Prostate gland (tissue), 2 donors: ENCODE measurements around the gene NPNT. TPM values are rescaled to one million over a fixed set of nuclear protein-coding genes. Genes with fewer than 3 reads are reported as not detected.
A peak's percentile ranks its signal among the peaks of the same experiment; 100 is the strongest.

Source experiments
- DNase-seq: peaks from one replicate; pipeline ENCODE4 v3.0.0-alpha.2; 2019; ENCODE audit warnings: low spot score
- H3K27ac ChIP-seq, 2 donors: fragments of 200-600 bp; sonication (generic); 2 replicates each; pipeline ENCODE4 v1.5.1; 2017 to 2019
- H3K27me3 ChIP-seq: fragments of 200-600 bp; sonication (generic); replicated peaks from 2 replicates; pipeline ENCODE4 v1.5.1; 2019; ENCODE audit not compliant: insufficient read depth
- H3K36me3 ChIP-seq, 2 donors: fragments of 200-600 bp; sonication (generic); 1 replicate in 1 of 2; 2 replicates in 1 of 2; pipeline versions ENCODE4 v1.5.1 to v1.8.1; 2017 to 2019
- H3K4me1 ChIP-seq: fragments of 200-600 bp; sonication (generic); replicated peaks from 2 replicates; pipeline ENCODE4 v1.5.1; 2019
- H3K4me3 ChIP-seq, 2 donors: fragments of 200-600 bp; sonication (generic); 2 replicates each; pipeline ENCODE4 v1.5.1; 2017 to 2019
- H3K9me3 ChIP-seq: fragments of 200-600 bp; sonication (generic); 2 replicates; pipeline ENCODE4 v1.5.1; 2017
- POLR2A ChIP-seq: fragments of 450-650 bp; IDR thresholded peaks from one replicate; pipeline ENCODE4 v1.6.1; 2016; ENCODE audit warnings: antibody characterized with exemption, mild to moderate bottlenecking
- POLR2AphosphoS5 ChIP-seq: sonication (generic); formaldehyde crosslinking; IDR thresholded peaks from one replicate; pipeline ENCODE4 v1.6.1; 2017; ENCODE audit warnings: antibody characterized with exemption
- WGBS: methylation state at CpG from one replicate; pipeline ENCODE4 v1.1.5; 2018; 5-methylcytosine and 5-hydroxymethylcytosine counted together
- intact Hi-C: fragments of 100-400 bp; cut with DNase I; formaldehyde crosslinking; loops from one replicate; pipeline ENCODE4 v1.14.2; 2022
- total RNA-seq, 2 donors: library from RNA; depleted of rRNA; stranded (reverse); fragments of >200 nt; gene quantifications; one replicate each; pipeline ENCODE4 v1.1.0, GENCODE V29; 2016
- TF ChIP-seq, protein P1 (sequence below), 4 experiments: fragments of 200-600 bp in 2 of 4; fragments of 450-650 bp in 2 of 4; sonication (generic) in 2 of 4; IDR thresholded peaks; 1 replicate in 3 of 4; 2 replicates in 1 of 4; pipeline ENCODE4 v1.5.1; 2016 to 2019; ENCODE audit warnings: antibody characterized with exemption in 4 of 4, mild to moderate bottlenecking in 2 of 4, moderate library complexity in 2 of 4

The NPNT gene
- total RNA-seq, 2 donors from 2014 or later, result 25.2 to 53.0 TPM

DNA sequence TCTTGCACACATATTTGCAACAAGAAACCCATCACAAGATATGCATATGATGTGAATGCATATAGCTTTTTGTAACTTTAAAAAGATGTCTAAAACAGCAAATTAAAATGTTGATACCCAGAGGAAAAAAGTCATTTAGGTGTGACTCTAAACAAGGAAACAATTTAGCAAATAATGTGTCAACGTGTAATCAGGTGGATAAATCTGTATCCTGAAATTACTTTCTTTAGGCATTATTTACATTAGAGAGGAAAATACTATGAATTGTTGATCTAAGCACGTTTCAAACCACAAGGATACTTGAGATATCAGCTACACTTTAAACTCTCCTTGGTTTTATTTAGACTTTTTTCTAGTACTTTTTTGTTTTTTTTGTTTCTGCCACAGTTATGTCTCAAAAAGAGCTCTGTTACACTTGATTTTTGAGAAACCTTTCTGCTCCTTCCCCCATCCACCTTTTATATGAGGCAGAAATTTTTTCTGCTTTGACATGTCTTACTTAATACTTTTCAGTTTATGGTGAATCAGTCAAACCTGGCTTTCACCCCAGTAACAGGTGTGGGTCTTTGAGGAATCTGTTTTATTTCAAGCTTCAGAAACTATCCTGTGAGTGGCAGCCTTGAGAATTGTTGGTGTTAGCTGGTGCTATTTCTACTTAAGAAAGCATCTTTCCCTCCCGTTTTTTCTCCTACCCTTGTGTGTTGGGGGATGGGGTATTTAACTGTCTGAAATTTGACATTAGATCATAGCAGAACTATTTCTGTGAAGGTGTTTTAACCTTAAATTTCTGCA lies 1.9 kb downstream of the NPNT start:
- peak overlapping the region; percentile 51 to 67 for H3K4me3 ChIP-seq
- no peaks in the 10 kb centered on the region for H3K36me3 ChIP-seq
- DNase-seq, result no peak
- intact Hi-C loops, result loop anchor here (5.0 to 10.0 kb wide), 5 partner anchors 60 to 298 kb away; no protein-coding TSS in a partner anchor
- H3K9me3 ChIP-seq, result no peaks in the 10 kb centered on the region
- H3K27ac ChIP-seq, result peak overlapping the region; percentile 80 to 89
- TF ChIP-seq POLR2AphosphoS5 (no peak), POLR2A (no peak)
- 23% methylated on average over 3 of the region's 3 CpGs for WGBS
- H3K4me1 ChIP-seq, result no peaks in the 10 kb centered on the region
- H3K27me3 ChIP-seq, result no peaks in the 10 kb centered on the region

DNA sequence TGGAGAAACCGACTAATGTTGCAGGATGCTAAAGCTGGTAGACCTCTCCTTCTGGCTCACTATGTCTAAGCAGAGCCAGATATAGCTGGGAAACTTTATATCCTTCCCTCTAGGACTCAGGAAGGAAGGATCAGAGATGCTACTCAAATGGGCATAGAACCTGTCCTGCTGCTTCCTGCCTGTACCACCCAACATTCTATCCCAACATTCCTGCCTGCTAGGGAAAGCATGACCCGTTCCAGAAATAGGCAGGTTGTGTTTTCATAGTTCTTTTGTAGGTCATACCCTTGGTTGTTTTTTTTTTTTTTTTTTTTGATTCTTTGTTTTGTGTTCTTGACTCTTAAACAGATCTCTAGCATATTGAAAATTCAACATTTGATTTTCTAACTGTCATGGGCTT lies 5.3 kb downstream of the NPNT start:
- Histone ChIP-seq H3K9me3 (no peaks in the 10 kb centered on the region), H3K4me3 (no peak overlapping the region), H3K27me3 (no peaks in the 10 kb centered on the region), H3K27ac (peak overlapping the region in 1 of 2 donors; percentile 89), H3K36me3 (no peaks in the 10 kb centered on the region), H3K4me1 (no peaks in the 10 kb centered on the region)
- TF ChIP-seq POLR2AphosphoS5 (no peak), POLR2A (no peak)
- TF ChIP-seq, protein P1, sequence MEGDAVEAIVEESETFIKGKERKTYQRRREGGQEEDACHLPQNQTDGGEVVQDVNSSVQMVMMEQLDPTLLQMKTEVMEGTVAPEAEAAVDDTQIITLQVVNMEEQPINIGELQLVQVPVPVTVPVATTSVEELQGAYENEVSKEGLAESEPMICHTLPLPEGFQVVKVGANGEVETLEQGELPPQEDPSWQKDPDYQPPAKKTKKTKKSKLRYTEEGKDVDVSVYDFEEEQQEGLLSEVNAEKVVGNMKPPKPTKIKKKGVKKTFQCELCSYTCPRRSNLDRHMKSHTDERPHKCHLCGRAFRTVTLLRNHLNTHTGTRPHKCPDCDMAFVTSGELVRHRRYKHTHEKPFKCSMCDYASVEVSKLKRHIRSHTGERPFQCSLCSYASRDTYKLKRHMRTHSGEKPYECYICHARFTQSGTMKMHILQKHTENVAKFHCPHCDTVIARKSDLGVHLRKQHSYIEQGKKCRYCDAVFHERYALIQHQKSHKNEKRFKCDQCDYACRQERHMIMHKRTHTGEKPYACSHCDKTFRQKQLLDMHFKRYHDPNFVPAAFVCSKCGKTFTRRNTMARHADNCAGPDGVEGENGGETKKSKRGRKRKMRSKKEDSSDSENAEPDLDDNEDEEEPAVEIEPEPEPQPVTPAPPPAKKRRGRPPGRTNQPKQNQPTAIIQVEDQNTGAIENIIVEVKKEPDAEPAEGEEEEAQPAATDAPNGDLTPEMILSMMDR (IDR thresholded peaks at IDR 0.05), result no peak
- intact Hi-C loops, result no loop called here
- DNase-seq, result no peak
- WGBS, result 39% methylated on average over 2 of the region's 2 CpGs

DNA sequence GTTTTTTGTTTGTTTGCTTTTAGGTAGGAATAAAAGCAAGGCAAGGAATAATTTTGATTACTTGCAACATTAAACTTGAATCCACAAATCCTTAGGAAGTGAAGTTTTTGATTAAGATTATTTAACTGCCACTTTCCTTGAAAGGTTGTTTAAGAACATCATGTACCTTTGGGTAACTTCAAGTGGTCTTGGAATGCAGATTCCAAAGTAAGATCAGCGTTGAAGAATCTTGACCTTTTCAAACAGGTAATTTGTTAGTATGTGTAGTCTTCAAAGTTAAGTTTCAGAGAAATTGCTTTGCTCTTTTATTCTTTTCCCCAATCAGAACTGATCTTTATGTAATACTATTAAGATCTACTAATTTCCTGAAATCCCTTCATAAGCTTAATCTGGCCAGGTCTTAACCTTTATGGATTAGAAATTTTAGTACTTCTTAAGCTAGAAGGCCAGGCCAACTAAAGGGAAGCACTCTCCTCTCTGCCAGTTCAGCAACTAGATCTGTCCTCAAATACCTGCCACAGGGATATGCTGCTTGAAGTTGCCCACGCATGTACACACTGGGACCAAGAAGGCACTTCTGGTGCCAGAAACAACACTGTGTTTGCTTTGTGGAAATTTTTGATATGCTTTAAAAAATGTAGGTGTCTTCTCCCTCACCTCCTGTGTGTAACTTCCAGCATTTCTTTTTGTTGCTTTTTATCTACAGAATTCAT lies 7.4 kb downstream of the NPNT start:
- no peak for DNase-seq
- H3K27ac ChIP-seq, result no peak overlapping the region
- TF ChIP-seq POLR2A, result no peak
- peak; percentile 12 for TF ChIP-seq POLR2AphosphoS5
- TF ChIP-seq, protein P1 (IDR thresholded peaks at IDR 0.05), result no peak
- H3K36me3 ChIP-seq, result no peaks in the 10 kb centered on the region
- WGBS, result 39% methylated on average over 2 of the region's 2 CpGs
- no peaks in the 10 kb centered on the region for H3K27me3 ChIP-seq
- no peaks in the 10 kb centered on the region for H3K4me1 ChIP-seq
- intact Hi-C loops, result no loop called here
- no peak overlapping the region for H3K4me3 ChIP-seq
- no peaks in the 10 kb centered on the region for H3K9me3 ChIP-seq

DNA sequence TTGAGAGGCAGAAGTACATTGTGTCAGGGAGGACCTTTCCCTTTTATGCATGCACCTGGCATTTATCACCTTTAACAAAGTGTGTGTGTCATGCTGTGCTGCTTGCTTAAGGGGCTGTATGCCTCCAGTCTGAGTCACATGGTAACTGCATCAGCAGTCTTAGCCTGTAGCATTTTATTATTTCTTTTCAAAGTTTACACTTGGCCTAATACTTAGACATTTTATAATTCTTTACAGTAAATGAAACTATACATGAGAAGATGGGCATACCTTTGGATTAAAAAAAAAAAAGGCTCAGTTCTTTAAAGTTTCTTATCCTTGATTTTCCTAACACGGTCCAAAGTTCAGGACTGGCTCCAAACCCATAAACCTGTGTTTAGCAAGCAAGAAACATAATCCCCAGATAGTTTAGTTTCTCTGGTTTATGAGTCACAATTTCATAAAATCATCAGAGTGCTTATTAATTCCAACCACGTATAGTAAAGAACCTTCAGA lies 14.6 kb downstream of the NPNT start:
- Histone ChIP-seq H3K27ac (peak overlapping the region; percentile 7 to 62), H3K27me3 (no peaks in the 10 kb centered on the region), H3K36me3 (no peaks in the 10 kb centered on the region), H3K4me1 (no peaks in the 10 kb centered on the region), H3K4me3 (no peak overlapping the region), H3K9me3 (no peaks in the 10 kb centered on the region)
- DNase-seq, result no peak
- WGBS, result 26% methylated on average over 2 of the region's 2 CpGs
- TF ChIP-seq POLR2A (no peak), POLR2AphosphoS5 (peak; percentile 26)
- intact Hi-C loops, result no loop called here

DNA sequence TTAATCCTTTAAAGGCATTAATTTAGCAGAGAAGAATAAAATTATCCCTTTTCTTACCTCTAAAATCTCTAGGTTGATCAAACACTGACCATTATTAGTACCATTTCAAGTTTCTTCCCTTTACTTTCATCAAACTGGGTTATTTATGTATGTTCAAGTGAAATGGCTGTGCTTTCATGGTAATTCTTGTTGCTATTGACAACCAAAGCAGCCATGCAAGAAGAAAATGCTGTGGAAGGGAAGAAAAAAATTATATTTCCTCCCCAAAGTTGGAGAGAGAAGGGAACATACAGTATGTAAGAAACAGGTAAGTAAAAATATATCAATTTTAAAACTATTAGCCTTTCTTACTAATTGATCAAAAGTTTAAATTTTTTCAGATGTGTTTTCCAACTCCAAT lies 16.2 kb downstream of the NPNT start:
- Histone ChIP-seq H3K36me3 (no peaks in the 10 kb centered on the region), H3K9me3 (no peaks in the 10 kb centered on the region), H3K4me1 (no peaks in the 10 kb centered on the region), H3K27me3 (no peaks in the 10 kb centered on the region), H3K27ac (peak overlapping the region in 1 of 2 donors; percentile 47), H3K4me3 (no peak overlapping the region)
- no peak for TF ChIP-seq POLR2A
- TF ChIP-seq, protein P1 (IDR thresholded peaks at IDR 0.05), result no peak
- TF ChIP-seq POLR2AphosphoS5, result no peak
- DNase-seq, result no peak
- intact Hi-C loops, result no loop called here
